ENCODE measurements around the gene DOCK9. TPM values are rescaled to one million over a fixed set of nuclear protein-coding genes. Genes with fewer than 3 reads are reported as not detected.

DOCK9 gene
- total and polyA plus RNA-seq, 7 donors, result 13.8 to 39.5 (median 19.9) TPM

DNA sequence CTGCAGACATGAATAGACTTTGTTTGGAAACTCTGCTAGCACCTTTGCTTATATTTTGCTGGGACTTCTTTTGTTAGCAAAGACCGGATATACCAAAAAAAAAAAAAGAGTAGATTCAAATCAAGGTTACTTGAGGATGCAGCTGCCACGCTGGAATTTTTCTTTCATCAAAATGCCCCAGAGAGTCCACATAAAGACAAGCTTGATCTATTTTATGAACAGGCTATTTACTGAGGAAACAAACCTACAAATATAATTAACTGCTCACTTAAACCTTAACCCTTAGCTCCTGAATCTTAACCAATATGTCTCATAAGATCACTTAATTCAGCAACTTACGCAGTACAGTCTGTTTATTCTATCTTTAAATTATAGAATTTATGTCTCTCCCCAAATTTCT is 27.1 kb upstream of the DOCK9 start:
- intact Hi-C loops (cut with DNase I), result no loop called here
- Histone ChIP-seq H3K27me3 (ENCODE audit: insufficient read depth in 3 of 3, low read length in 2 of 3) (no peaks in the 10 kb centered on the region), H3K4me1 (peaks cover 10% of the 10 kb centered on the region), H3K4me3 (no peak overlapping the region), H3K27ac (no peak overlapping the region), H3K9me3 (no peaks in the 10 kb centered on the region), H3K36me3 (ENCODE audit: insufficient read depth in 1 of 2, low read depth in 1 of 2) (no peaks in the 10 kb centered on the region)
- no peak for ATAC-seq
- WGBS, 3 donors, result 36 to 43% (median 40%) methylated on average over 3 of the region's 3 CpGs
- TF ChIP-seq, protein P1, sequence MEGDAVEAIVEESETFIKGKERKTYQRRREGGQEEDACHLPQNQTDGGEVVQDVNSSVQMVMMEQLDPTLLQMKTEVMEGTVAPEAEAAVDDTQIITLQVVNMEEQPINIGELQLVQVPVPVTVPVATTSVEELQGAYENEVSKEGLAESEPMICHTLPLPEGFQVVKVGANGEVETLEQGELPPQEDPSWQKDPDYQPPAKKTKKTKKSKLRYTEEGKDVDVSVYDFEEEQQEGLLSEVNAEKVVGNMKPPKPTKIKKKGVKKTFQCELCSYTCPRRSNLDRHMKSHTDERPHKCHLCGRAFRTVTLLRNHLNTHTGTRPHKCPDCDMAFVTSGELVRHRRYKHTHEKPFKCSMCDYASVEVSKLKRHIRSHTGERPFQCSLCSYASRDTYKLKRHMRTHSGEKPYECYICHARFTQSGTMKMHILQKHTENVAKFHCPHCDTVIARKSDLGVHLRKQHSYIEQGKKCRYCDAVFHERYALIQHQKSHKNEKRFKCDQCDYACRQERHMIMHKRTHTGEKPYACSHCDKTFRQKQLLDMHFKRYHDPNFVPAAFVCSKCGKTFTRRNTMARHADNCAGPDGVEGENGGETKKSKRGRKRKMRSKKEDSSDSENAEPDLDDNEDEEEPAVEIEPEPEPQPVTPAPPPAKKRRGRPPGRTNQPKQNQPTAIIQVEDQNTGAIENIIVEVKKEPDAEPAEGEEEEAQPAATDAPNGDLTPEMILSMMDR (IDR thresholded peaks at IDR 0.05), result no peak
- DNase-seq, result no peak

DNA sequence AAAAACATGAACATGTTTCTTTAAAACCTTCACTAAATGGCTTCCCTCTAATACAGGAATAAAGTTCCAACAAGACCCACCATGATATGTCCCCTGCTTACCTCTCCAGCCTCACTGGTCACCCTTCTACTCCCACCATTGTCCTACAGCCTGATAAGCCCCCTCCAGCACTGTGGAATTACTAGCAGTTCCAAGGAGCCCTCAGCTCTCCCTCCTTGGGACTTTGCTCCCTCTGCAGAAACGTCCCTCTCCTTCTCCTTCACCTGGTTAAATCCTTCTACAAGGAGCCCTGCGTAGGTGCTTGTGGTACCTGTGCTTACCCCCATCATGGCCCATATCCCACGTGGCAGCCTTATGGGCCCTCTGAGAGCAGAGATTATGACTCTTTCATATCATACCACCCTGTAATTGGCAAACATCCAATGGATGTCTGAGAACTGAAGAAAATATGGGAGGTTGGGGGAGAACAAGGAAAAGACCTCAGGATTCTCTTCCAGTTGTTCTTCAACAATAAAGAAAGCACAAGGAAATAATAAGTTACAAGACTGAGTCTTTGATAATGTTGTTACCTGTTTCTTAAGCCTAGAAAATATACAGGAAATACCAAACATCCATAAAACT is 26.1 kb upstream of the DOCK9 start:
- H3K4me1 ChIP-seq, result peaks cover 10% of the 10 kb centered on the region
- no peak for ATAC-seq
- H3K27me3 ChIP-seq (ENCODE audit: insufficient read depth in 3 of 3, low read length in 2 of 3), result no peaks in the 10 kb centered on the region
- H3K36me3 ChIP-seq (ENCODE audit: insufficient read depth in 1 of 2, low read depth in 1 of 2), result no peaks in the 10 kb centered on the region
- TF ChIP-seq, protein P1 (IDR thresholded peaks at IDR 0.05), result no peak
- H3K9me3 ChIP-seq, result no peaks in the 10 kb centered on the region
- intact Hi-C loops (cut with DNase I), result no loop called here
- WGBS, 3 donors, result 59 to 66% (median 60%) methylated on average over 3 of the region's 3 CpGs
- H3K4me3 ChIP-seq, result no peak overlapping the region
- H3K27ac ChIP-seq, result peak overlapping the region; percentile 5
- no peak for DNase-seq

DNA sequence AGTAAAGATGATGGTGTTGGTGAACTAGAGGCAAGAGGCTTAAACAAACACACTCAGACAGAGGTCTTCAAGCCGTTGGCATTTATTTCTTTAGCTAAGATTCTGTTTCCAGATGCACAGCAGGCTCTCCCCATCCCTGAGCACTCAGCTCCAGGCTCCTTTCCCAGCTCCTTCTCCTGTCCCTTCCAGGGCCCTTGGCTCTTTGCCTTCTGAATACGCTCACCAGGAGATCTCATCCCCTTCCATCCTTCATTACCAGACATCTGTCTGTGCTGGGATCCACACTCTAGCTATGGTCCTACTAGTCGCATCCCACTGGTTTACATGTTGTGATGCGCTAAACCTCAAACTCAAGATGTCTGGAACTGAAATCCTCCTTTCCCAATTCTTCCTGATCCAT is 25.3 kb upstream of the DOCK9 start:
- Histone ChIP-seq H3K36me3 (ENCODE audit: insufficient read depth in 1 of 2, low read depth in 1 of 2) (no peaks in the 10 kb centered on the region), H3K27ac (no peak overlapping the region), H3K4me3 (no peak overlapping the region), H3K27me3 (ENCODE audit: insufficient read depth in 3 of 3, low read length in 2 of 3) (no peaks in the 10 kb centered on the region), H3K4me1 (peaks cover 10% of the 10 kb centered on the region), H3K9me3 (no peaks in the 10 kb centered on the region)
- intact Hi-C loops (cut with DNase I), result no loop called here
- 80 to 89% (median 86%) methylated on average over 4 of the region's 4 CpGs for WGBS, 3 donors
- TF ChIP-seq, protein P1 (IDR thresholded peaks at IDR 0.05), result no peak
- DNase-seq (no peak), ATAC-seq (no peak)

DNA sequence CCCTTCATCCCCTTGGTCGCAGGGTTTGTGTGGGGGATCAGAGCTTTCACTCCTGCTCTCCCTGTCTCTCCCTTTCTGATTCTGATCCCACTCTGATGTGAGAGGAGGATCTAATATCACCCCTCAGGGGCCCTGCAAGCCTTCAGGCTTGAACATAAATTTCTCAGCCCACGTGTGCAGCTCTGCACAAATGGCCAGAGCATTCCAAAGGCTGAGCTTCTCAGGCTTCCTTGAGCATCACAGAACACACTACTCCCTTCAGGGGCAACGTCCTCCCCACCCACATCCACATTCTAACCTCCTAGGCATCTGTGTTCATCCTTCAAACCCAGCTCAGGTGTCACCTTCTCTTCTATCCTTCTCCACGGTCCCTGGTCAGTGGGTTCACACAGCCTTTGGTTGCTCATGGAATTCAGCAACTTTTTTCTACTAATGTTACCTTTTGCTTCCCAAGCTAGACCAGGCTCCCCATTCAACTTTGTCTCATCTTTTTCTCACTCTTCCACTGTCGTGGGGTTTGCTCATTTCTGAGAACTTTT is 24.4 kb upstream of the DOCK9 start:
- WGBS, 3 donors, result 56 to 63% (median 57%) methylated on average over 5 of the region's 5 CpGs
- peaks cover 10% of the 10 kb centered on the region for H3K4me1 ChIP-seq
- no peaks in the 10 kb centered on the region for H3K27me3 ChIP-seq (ENCODE audit: insufficient read depth in 3 of 3, low read length in 2 of 3)
- TF ChIP-seq, protein P1 (IDR thresholded peaks at IDR 0.05), result no peak
- no peak overlapping the region for H3K27ac ChIP-seq
- no peak overlapping the region for H3K4me3 ChIP-seq
- DNase-seq (no peak), ATAC-seq (no peak)
- H3K36me3 ChIP-seq (ENCODE audit: insufficient read depth in 1 of 2, low read depth in 1 of 2), result no peaks in the 10 kb centered on the region
- intact Hi-C loops (cut with DNase I), result no loop called here
- no peaks in the 10 kb centered on the region for H3K9me3 ChIP-seq

DNA sequence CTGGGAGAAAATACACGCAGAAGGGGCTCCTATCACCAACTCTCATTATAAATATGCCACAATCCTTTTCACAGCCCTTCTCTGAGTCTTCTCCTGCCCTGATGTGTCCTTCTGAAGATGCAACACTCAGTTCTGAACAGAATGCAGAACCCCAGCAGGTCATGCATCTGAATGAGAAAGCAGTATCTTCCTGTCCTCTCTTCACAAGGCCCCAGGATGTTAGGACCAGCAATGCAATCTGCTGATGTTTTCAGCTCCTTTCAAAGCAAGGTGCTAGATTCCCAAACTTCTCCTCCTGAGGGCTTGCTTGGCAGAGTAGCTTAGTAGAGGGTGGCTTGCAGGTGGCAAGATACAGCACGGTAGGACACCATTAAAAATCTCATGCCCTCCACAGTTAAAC is 22.3 kb upstream of the DOCK9 start:
- H3K4me1 ChIP-seq, result peaks cover 10% of the 10 kb centered on the region

More for the DNA sequence above, 22.3 kb upstream of the DOCK9 start:
- Histone ChIP-seq H3K4me3 (no peak overlapping the region), H3K27me3 (ENCODE audit: insufficient read depth in 3 of 3, low read length in 2 of 3) (no peaks in the 10 kb centered on the region), H3K9me3 (no peaks in the 10 kb centered on the region), H3K27ac (no peak overlapping the region), H3K36me3 (ENCODE audit: insufficient read depth in 1 of 2, low read depth in 1 of 2) (no peaks in the 10 kb centered on the region)
- TF ChIP-seq, protein P1 (IDR thresholded peaks at IDR 0.05), result no peak
- WGBS, 3 donors, result 68 to 80% (median 70%) methylated on average over 2 of the region's 2 CpGs
- no peak for ATAC-seq
- intact Hi-C loops (cut with DNase I), result no loop called here
- no peak for DNase-seq
